ENCODE results near the gene PPIL6.

PPIL6 gene

DNA sequence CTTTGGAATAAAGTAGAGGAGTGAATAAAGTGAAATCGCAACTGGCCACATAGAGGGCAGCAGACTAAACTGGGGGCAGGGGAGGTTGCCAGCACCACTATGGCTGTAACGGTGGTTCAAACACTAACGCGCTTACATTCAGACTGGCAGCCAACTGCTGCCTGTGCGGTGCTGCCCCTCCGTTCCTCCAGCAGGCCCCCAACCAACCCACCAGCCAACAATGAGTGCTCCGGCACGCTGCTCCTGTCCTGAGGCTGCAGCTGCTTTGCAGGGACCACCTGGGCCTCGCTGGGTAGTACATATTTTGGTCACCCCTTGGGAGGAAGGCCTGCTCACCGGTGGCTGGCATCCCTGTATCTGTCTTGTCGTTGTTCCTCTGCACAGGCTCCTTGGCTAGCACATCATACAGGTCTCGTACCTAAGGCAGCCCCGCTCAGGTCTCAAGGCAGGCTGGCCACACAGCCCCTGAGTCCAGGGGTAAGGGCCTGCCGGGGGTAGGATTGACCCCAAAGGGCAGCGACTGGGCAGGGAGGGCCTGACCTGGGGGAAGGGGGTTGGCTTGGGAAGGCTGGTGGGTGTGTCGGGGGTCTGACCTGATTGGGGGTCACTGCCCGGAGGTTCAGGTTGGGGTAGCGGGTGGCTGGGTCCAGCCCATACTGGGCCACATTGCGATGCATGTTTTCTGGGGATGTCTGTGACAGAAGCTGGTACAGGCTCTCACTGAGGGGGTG is 8.8 kb upstream of the PPIL6 start:
- no peak for DNase-seq

- no peak for DNase-seq
These were observed 8.2 kb upstream of the PPIL6 start for GRCh38 chr6:109448615-109449014.

DNA sequence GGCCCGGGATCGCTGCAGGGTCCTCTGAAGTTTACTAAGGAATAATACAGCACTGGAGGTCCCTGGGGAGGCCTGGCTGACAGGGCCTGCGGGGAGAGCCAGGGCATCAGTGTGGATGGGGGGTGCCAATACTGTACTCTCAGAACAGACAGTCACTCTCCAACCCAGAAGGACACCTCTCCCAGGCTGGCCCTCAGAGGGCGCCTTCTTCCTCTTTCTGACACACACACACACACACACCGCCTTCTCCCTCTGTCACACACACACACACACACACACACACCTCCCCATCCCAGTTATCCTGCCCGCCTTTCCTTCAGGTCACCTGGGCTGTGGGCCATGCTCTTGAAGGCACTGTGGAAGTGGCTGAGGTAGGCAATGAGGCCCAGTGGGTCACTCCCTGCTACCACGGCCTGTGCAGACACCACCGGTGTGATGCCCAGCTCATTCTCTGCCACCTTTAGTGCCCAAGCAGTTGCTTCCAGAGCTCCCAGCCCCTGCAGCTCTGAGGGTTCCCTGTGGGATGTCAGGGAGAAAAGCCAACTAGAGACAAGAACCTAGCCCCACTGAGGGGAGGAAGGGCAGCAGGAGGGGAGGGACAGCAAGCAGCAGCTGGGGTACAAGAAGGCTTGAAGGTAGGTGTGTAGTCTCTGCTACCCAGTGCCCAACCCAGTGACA is 7.6 kb upstream of the PPIL6 start:
- DNase-seq: no peak

GRCh38 chr6:109447087-109447486 is 6.7 kb upstream of the PPIL6 start:
- no peak for DNase-seq

DNA sequence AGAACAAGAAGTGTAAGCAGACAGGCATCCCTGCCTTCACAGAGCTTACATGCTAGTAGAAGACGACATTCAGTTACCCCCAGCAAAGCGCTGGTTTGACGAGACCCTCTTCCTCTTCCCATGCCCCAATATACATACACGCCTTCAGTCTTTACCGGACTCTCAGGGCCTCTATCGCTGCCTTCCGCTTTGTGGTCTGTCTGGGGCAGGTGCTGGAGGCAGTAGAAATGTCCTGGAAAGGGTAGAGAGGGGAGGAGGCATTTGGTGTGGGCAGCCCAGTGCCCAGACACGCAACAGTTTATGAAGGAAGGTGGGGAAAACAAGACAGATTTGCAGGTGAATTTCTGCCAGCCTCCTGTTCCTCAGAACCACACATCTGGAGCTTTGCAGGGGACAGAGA is 6.1 kb upstream of the PPIL6 start:
- no peak for DNase-seq

DNA sequence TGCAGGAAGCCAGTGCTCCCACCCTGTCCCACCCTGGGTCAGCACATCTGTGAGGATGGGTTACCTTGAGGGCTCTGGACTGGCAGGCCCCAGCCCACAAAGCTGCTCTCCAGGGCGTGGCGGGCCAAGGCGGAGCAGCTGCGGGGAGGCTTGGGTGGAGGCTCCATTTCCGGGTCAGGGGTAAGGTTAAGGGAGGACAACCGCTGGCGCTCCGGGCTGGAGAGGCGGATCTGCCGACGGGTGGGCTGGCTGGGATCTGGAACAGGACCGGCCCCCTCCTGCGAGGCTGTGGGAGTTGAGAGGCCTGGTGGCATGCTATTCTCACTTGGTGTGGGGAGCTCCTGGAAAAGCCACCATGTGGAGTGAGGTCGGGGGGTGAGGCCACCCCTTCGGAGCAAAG is 5.6 kb upstream of the PPIL6 start:
- DNase-seq: no peak

GRCh38 chr6:109445382-109445781 is 5.0 kb upstream of the PPIL6 start:
- DNase-seq: no peak

DNA sequence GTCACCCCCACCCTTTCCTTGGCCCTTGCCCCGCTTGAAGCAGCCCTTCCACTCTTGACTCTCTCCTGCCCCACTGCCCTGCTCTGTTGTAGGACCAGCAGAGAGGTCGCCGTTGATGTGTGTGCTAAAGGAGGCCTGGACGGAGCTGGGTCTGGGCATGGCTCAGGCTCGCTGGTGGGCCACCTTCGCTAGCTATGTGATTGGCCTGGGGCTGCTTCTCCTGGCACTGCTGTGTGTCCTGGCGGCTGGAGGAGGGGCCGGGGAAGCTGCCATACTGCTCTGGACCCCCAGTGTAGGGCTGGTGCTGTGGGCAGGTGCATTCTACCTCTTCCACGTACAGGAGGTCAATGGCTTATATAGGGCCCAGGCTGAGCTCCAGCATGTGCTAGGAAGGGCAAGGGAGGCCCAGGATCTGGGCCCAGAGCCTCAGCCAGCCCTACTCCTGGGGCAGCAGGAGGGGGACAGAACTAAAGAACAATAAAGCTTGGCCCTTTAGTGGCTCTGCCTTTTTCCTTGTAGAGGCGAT is 3.1 kb upstream of the PPIL6 start:
- no peak for DNase-seq

GRCh38 chr6:109442393-109442924 is 2.0 kb upstream of the PPIL6 start:
- no peak for DNase-seq

GRCh38 chr6:109441069-109441816 is 815 bp upstream of the PPIL6 start:
- DNase-seq: peak; percentile 37

DNA sequence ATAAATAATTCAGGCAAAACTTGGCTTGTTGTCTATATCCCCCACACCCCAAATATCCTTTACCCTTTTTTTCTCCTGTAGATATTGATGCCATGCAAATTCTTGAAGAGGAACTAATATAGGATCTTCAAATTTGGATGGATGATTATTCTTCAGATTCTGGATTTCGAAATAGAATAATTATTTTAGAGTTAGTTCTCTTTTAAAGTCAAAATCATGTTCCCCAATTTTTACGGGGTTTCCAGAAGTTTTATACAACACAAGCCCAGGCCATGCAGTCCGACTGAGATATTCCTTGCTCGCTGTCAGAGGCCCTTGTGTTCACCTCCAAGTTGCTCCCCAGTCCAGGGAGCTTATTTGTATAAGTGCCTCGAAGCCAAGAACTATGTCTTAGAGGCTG is 4.4 kb downstream of the PPIL6 start:
- no peak for DNase-seq

DNA sequence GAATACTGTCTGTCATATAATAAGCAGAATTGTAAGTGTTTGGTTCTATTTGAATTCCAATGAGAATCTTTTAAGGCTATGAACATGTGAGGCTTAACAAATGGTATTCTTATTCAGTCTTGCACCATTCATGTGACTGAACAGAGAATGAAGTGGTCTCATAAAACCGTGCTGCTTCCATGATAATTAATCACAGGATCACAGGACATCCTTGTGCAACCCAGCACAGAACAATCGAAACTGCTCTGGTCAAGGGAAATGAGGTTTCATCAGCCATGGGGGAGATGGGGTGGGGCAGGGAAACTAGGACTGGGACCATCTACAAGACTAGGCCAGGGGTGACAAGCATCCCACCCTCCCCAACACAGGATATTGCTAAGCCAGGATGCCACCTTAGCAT is 6.0 kb downstream of the PPIL6 start:
- DNase-seq: no peak

DNA sequence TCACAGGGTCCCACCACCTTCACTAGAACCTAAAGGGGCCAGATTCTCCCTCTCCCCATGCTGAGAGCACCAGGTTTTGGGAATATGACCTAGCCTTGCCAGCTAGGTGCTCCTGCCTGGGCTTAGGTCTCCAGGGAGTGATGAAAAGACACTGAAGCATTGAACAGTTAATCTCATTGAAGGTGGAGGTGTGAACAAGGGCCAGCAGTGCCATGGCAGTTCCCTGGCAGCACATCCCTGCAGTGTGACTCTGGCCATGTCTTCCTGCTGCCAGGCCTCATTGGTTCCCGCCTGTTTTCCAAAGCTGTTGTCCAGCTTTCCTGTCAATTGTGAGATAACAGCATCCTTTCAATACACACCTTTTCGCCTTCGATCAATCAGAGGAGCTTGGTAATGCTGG is 10.9 kb downstream of the PPIL6 start:
- no peak for DNase-seq

DNA sequence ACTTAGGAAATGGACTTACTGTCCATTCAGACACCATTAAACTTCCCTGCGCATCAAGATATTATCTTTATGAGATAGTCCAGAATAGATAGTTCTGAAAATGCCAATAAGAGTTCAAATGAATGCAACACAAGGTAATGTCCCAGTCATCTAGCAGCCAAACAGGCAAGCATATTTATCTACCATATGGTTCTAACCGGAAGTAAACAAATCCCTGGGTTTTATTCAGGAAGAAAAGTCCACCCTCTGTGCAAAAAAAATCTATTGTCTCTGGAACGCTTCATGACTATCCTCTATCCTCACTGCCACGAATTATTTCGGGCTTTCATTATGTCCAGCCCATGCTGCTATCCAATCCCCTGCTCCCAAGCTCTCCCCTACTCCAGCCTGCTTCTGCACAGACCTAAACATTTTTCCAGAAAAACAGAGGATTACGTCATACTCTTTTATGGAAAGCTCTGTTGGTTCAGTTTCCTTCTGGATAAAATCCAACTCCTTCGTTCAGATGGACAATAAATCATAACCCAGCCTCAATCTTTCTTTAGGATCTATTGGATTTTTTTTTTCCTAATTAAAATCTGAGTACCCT is 11.4 kb downstream of the PPIL6 start:
- DNase-seq: no peak

DNA sequence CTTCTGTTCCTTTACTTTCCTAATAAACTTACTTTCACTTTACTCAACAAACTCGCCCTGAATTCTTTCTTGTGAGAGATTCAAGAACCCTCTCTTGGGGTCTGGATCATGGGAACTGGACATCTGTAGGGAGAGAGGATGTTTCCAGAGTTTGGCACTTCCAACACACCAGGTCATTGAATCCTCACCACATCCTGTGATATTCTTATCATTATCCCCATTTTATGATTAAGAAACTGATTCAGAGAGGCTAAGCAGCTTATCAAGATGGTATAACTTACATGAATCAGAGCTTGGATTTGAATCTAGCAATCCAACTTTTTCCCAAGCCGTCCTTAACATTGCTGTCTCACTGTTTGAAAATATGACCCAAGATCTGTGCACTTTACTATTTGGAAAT is 15.5 kb downstream of the PPIL6 start:
- DNase-seq: no peak

DNA sequence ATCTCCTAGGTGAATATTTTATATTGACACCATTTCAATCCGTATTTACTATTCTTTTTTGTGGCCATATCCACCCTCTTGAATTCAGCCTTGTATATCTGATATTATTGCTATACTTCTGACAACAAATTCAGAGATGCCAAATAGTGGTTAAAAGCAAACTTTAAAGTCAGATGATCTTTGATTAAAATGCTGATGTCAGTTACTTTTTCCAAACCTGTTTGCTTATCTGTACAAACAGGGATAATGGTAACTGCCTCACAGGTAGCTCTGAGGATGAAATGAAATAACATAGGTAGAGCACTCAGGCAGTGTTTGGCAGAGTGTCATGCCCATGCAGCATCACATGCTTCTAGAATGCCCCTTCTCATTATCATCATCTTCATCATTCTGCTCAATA is 19.2 kb downstream of the PPIL6 start:
- DNase-seq: no peak

GRCh38 chr6:109420751-109421150 is 19.7 kb downstream of the PPIL6 start:
- no peak for DNase-seq

DNA sequence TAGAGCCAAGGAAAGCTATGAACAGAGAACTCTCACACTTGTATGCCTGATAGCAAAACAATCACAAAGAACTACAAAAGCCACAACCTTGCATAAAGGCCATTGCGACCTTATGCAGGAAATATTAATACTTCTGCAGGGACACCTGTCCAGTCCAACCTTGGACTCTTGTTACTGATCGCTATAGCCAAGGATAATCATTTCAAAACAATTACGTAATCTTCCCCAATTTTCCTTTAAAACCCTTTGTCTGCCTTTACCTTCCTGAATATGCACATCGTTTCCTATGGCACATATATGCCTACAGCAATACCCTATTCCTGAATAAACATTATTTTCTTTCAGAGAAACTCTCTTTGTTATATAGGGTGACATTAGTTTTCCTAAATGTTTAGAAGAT is 22.8 kb downstream of the PPIL6 start:
- no peak for DNase-seq

GRCh38 chr6:109411034-109411433 is 29.4 kb downstream of the PPIL6 start:
- no peak for DNase-seq

GRCh38 chr6:109406196-109406595 is 34.2 kb downstream of the PPIL6 start:
- no peak for DNase-seq

GRCh38 chr6:109397020-109397419 is 43.4 kb downstream of the PPIL6 start:
- no peak for DNase-seq

GRCh38 chr6:109396046-109396718 is 44.2 kb downstream of the PPIL6 start:
- no peak for DNase-seq

DNA sequence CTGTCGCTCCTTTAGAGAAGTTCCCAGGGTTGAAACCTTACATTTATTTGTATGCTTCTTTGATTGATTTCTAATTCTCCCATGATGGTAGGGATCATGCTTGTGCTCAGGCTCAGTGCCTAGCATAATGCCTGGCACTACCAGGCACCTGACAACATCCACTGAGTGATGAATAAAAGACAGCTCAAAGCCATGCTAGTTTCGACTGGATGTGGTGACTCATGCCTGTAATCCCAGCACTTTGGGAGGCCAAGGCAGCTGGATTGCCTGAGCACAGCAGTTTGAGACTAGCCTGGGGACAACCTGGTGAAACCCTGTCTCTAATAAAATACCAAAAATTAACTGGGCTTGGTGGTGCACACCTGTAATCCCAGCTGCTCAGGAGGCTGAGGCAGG is 46.5 kb downstream of the PPIL6 start:
- DNase-seq: no peak

All from activated CD4-positive, alpha-beta T cell treated with anti-CD3 and anti-CD28 coated beads, Interleukin-10, Interleukin-2, amounts not matched to agents 100 ng/mL and 50 ng/mL, durations not matched to agents 16 hours and 8 hours (primary cell).